Body of pancreas (tissue), 4 donors: ENCODE data around the gene FOXL1. TPM values are rescaled to one million over a fixed set of nuclear protein-coding genes. Genes with fewer than 3 reads are reported as not detected.
A peak's percentile ranks its signal among the peaks of the same experiment; 100 is the strongest.

Experiments used
- ATAC-seq: fragments of 150-250 bp; one replicate; pipeline ENCODE4 v1.9.1; 2016
- DNase-seq, 4 donors: peaks; one replicate each; pipeline ENCODE4 v3.0.0-alpha.2; 2019
- H3K27ac ChIP-seq, 4 donors: fragments of 200-600 bp; sonication (generic); 1 replicate in 3 of 4; 2 replicates in 1 of 4; pipeline versions ENCODE4 v1.5.1 to v1.6.1; 2016 to 2019; ENCODE audit warnings: mild to moderate bottlenecking in 1 of 4, mixed read lengths in 1 of 4, moderate library complexity in 1 of 4
- H3K27me3 ChIP-seq, 2 donors: fragments of 200-600 bp; sonication (generic); one replicate each; pipeline ENCODE4 v1.6.0; 2016; ENCODE audit warnings: mild to moderate bottlenecking in 1 of 2
- H3K36me3 ChIP-seq, 2 donors: fragments of 200-600 bp; sonication (generic); replicated peaks in 1 of 2; 2 replicates each; pipeline ENCODE4 v1.5.1; 2016; ENCODE audit warnings: low read depth in 2 of 2; ENCODE audit not compliant: insufficient read depth in 1 of 2
- H3K4me1 ChIP-seq: fragments of 200-600 bp; sonication (generic); one replicate; pipeline ENCODE4 v1.6.0; 2016
- H3K4me3 ChIP-seq, 2 donors: fragments of 200-600 bp; sonication (generic); 1 replicate in 1 of 2; 2 replicates in 1 of 2; pipeline ENCODE4 v1.5.1; 2016 to 2019
- H3K9me3 ChIP-seq, 3 donors: fragments of 200-600 bp; sonication (generic); 1 replicate in 2 of 3; 2 replicates in 1 of 3; pipeline ENCODE4 v1.5.1; 2016
- POLR2A ChIP-seq, 3 donors: fragments of 450-650 bp; IDR thresholded peaks; one replicate each; pipeline ENCODE4 v1.6.1; 2016; ENCODE audit warnings: antibody characterized with exemption in 3 of 3, mild to moderate bottlenecking in 2 of 3
- WGBS, 2 donors: methylation state at CpG; one replicate each; pipeline ENCODE4 v1.1.5; 2017; 5-methylcytosine and 5-hydroxymethylcytosine counted together
- intact Hi-C: fragments of 100-400 bp; cut with DNase I; formaldehyde crosslinking; loops from one replicate; pipeline ENCODE4 v1.15.1; 2023
- total RNA-seq, 2 donors: library from RNA; depleted of rRNA; stranded (reverse); fragments of >200 nt; gene quantifications; one replicate each; pipeline ENCODE4 v1.1.0, GENCODE V29; 2016
- TF ChIP-seq, protein P1 (sequence below), 7 experiments: fragments of 450-650 bp in 4 of 7; fragments of 200-600 bp in 3 of 7; sonication (generic) in 3 of 7; IDR thresholded peaks; one replicate each; pipeline ENCODE4 v1.5.1; 2016 to 2019; ENCODE audit warnings: antibody characterized with exemption in 7 of 7

The FOXL1 gene
- total RNA-seq, 2 donors from 2014 or later: 0.52 TPM; not detected in 1

DNA sequence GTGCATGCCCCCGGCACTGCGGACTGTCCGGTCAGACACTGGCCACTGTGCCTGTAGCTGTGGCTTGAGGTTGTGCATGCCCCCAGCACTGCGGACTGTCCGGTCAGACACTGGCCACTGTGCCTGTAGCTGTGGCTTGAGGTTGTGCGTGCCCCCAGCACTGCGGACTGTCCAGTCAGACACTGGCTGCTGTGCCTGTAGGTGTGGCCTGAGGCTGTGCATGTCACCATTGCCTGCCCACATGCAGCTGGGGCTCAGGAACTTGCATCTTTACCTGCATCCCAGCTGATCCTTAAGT lies 28.5 kb upstream of the FOXL1 start:
- no peak overlapping the region for H3K4me3 ChIP-seq
- ATAC-seq (no peak), DNase-seq (no peak)
- no peaks in the 10 kb centered on the region for H3K9me3 ChIP-seq
- intact Hi-C loops: no loop called here
- peaks cover 10% of the 10 kb centered on the region for H3K4me1 ChIP-seq
- WGBS, 2 donors: 92 to 100% methylated on average over 4 to 7 of the region's 7 CpGs
- no peak for TF ChIP-seq POLR2A (IDR thresholded peaks at IDR 0.05)
- TF ChIP-seq, protein P1, sequence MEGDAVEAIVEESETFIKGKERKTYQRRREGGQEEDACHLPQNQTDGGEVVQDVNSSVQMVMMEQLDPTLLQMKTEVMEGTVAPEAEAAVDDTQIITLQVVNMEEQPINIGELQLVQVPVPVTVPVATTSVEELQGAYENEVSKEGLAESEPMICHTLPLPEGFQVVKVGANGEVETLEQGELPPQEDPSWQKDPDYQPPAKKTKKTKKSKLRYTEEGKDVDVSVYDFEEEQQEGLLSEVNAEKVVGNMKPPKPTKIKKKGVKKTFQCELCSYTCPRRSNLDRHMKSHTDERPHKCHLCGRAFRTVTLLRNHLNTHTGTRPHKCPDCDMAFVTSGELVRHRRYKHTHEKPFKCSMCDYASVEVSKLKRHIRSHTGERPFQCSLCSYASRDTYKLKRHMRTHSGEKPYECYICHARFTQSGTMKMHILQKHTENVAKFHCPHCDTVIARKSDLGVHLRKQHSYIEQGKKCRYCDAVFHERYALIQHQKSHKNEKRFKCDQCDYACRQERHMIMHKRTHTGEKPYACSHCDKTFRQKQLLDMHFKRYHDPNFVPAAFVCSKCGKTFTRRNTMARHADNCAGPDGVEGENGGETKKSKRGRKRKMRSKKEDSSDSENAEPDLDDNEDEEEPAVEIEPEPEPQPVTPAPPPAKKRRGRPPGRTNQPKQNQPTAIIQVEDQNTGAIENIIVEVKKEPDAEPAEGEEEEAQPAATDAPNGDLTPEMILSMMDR (IDR thresholded peaks at IDR 0.05): no peak
- H3K36me3 ChIP-seq: peaks cover 0 to 18% of the 10 kb centered on the region in 2 donors
- no peak overlapping the region for H3K27ac ChIP-seq
- no peaks in the 10 kb centered on the region for H3K27me3 ChIP-seq

DNA sequence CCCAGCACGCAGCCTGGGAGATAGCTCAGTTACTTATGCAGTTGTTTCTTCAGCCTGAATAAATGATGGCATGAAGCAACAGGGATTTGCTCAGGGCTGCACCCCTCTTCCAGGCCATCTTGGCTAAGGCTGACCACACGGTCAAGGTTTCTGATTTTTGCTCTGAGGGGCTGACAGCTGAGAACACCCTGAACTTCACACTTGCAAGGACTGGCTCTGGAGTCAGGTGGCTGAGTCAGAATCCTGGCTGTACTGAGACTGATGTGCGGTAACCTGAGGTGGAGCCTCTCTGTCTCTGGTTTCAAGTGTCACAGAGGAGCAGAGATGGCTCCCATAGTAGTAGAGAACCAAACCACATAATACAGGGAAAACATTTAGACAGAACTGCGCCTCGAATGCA lies 28.1 kb upstream of the FOXL1 start:
- Histone ChIP-seq H3K27ac (no peak overlapping the region), H3K9me3 (no peaks in the 10 kb centered on the region), H3K27me3 (no peaks in the 10 kb centered on the region), H3K36me3 (peaks cover 0 to 18% of the 10 kb centered on the region in 2 donors), H3K4me3 (no peak overlapping the region), H3K4me1 (peaks cover 10% of the 10 kb centered on the region)
- DNase-seq (no peak), ATAC-seq (no peak)
- WGBS, 2 donors: 89 to 90% methylated on average over 5 of the region's 5 CpGs
- no peak for TF ChIP-seq POLR2A (IDR thresholded peaks at IDR 0.05)
- TF ChIP-seq, protein P1 (IDR thresholded peaks at IDR 0.05): no peak
- intact Hi-C loops: no loop called here

DNA sequence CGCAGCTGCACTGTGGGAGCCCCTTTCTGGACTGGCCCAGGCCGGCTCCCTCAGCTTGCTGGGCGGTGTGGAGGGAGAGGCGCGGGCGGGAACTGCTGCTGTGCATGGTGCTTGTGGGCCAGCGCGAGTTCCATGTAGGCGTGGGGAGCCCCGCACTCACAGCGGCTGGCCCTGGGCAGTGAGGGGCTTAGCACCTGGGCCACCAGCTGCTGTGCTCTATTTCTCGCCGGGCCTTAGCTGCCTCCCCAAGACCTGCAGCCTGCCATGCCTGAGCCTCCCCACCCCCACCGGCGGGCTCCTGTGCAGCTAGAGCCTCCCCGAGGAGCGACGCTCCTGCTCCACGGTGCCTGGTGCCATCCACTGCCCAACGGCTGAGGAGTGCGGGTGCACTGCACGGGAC lies 25.0 kb upstream of the FOXL1 start:
- intact Hi-C loops: no loop called here
- ATAC-seq (no peak), DNase-seq (no peak)
- H3K4me1 ChIP-seq: peaks cover 18% of the 10 kb centered on the region
- peaks cover 0 to 7% of the 10 kb centered on the region in 2 donors for H3K36me3 ChIP-seq
- WGBS, 2 donors: 94 to 95% methylated on average over 13 to 22 of the region's 22 CpGs
- no peak overlapping the region for H3K27ac ChIP-seq
- H3K4me3 ChIP-seq: no peak overlapping the region
- H3K9me3 ChIP-seq: no peaks in the 10 kb centered on the region
- TF ChIP-seq, protein P1 (IDR thresholded peaks at IDR 0.05): no peak
- no peak for TF ChIP-seq POLR2A (IDR thresholded peaks at IDR 0.05)
- no peaks in the 10 kb centered on the region for H3K27me3 ChIP-seq

DNA sequence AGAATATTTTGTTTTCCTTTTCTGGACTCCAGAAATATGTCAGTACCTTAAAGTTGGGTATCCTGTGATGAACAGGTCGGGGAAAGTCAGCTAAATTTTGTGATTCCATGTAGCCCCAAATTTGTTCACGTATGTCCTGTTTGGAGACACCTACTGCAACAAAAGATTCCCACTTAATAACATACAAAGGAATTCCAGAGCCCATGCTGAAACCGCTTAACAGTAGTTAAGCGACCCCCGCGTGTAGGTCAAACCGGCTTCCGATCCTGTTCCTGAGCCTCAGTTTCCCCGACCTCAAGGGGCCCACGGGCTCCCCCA lies 23.8 kb upstream of the FOXL1 start:
- ATAC-seq: no peak
- Histone ChIP-seq H3K9me3 (no peaks in the 10 kb centered on the region), H3K4me1 (peaks cover 18% of the 10 kb centered on the region), H3K27me3 (no peaks in the 10 kb centered on the region), H3K36me3 (peaks cover 0 to 4% of the 10 kb centered on the region in 2 donors), H3K4me3 (peak overlapping the region; percentile 76 to 92), H3K27ac (peak overlapping the region in 3 of 4 donors; percentile 80 to 83 (median 82))
- no peak for DNase-seq
- TF ChIP-seq, protein P1 (IDR thresholded peaks at IDR 0.05): no peak
- no peak for TF ChIP-seq POLR2A (IDR thresholded peaks at IDR 0.05)
- WGBS, 2 donors: 3% methylated on average over 10 of the region's 10 CpGs
- intact Hi-C loops: no loop called here

DNA sequence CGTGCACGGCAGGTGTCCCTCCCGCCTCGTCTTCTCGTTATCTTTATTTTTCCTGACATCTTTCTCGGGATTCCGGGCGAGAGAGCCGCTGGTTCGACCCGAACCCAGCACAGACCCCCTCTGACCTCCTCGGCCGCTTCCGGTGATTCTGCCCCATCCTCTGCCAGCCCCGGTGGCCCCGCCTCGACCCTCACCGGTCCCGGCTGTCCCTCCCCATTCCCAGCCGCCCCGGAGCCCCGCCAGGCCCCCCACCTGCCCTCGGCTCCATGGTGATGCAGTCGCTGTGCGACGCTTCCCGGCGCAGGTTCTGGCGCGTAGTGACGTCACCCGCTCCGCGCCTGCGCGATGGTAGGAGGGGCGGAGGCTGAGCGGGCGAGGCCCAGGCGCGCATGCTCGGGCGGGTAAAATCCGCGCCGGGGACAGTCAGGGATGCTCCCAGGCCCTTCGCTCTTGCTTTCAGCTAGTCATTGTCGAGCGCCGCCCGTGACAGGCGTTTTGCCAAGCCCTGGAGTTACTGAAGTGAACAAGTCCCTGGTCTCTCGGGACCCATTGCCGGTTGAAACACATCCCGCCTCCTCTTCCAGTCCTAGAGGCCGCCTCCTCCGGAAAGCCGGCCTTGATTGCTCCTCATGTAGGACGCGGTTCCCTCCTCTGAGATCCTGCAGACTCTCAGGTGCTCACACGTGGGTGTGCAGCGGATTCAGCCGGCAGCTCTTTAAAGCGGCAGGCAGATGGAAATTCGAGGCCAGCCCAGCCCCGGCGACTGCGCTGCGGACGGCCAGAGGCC lies 23.2 kb upstream of the FOXL1 start, which contains the start of gene MTHFSD:
Gene MTHFSD (minus strand): TSS at position 319 of the 787 bp plus-strand sequence. CDS start 51 bp downstream, at position 268.
- Histone ChIP-seq H3K9me3 (no peaks in the 10 kb centered on the region), H3K27me3 (no peaks in the 10 kb centered on the region), H3K4me3 (peak within 1 kb of the TSS; percentile 76 to 92), H3K4me1 (peaks cover 18% of the 10 kb centered on the region), H3K36me3 (peaks cover 0 to 4% of the 10 kb centered on the region in 2 donors), H3K27ac (peak within 1 kb of the TSS; percentile 27 to 83 (median 81))
- 2 to 3% methylated on average over 24 to 64 of the region's 70 CpGs for WGBS, 2 donors
- ATAC-seq (peak; percentile 99), DNase-seq (peak; percentile 91 to 94 (median 93))
- TF ChIP-seq, protein P1 (IDR thresholded peaks at IDR 0.05): no peak
- TF ChIP-seq POLR2A (IDR thresholded peaks at IDR 0.05): peak in 2 of 3 donors; percentile 72 to 73
- intact Hi-C loops: no loop called here
